HepG2 (cell line): ENCODE results near the gene TOLLIP. TPM values are rescaled to one million over a fixed set of nuclear protein-coding genes. Genes with fewer than 3 reads are reported as not detected.

Experiments
- AHDC1 ChIP-seq: sonication (generic); formaldehyde crosslinking; IDR thresholded peaks from 2 replicates; pipeline ENCODE4 v1.5.1; 2020; ENCODE audit warnings: mild to moderate bottlenecking, missing genetic modification reagents, borderline replicate concordance
- ATF7 ChIP-seq, 2 experiments: fragments of 450-650 bp in 1 of 2; sonication (generic) in 1 of 2; formaldehyde crosslinking in 1 of 2; IDR thresholded peaks; 2 replicates each; pipeline versions ENCODE4 v1.4.0 to v1.6.1; 2016 to 2020; ENCODE audit warnings: antibody characterized with exemption in 1 of 2, mild to moderate bottlenecking in 1 of 2, missing genetic modification reagents in 1 of 2
- EEA1 ChIP-seq: sonication (generic); formaldehyde crosslinking; IDR thresholded peaks from 2 replicates; pipeline ENCODE4 v1.5.1; 2020; ENCODE audit warnings: mild to moderate bottlenecking, missing genetic modification reagents, borderline replicate concordance
- FOXC1 ChIP-seq: sonication (generic); formaldehyde crosslinking; IDR thresholded peaks from 2 replicates; pipeline ENCODE4 v1.8.0; 2022; ENCODE audit warnings: mild to moderate bottlenecking, missing genetic modification reagents, borderline replicate concordance
- HHEX ChIP-seq: IDR thresholded peaks from 2 replicates; pipeline ENCODE4 v1.6.1; 2016; ENCODE audit warnings: control low read depth
- HNF4A ChIP-seq: sonication (generic); formaldehyde crosslinking; IDR thresholded peaks from 2 replicates; pipeline ENCODE4 v1.4.0; 2020; ENCODE audit warnings: missing genetic modification reagents
- HOXA5 ChIP-seq: sonication (generic); formaldehyde crosslinking; IDR thresholded peaks from 2 replicates; pipeline ENCODE4 v1.4.0; 2020; ENCODE audit warnings: missing genetic modification reagents
- KAT8 ChIP-seq: IDR thresholded peaks from 2 replicates; pipeline ENCODE4 v1.6.1; 2016; ENCODE audit warnings: missing genetic modification reagents, missing compliant biosample characterization
- MIER2 ChIP-seq: IDR thresholded peaks from 2 replicates; pipeline ENCODE4 v1.6.1; 2016; ENCODE audit warnings: missing biosample characterization, missing genetic modification reagents
- NFATC3 ChIP-seq: sonication (generic); formaldehyde crosslinking; IDR thresholded peaks from 2 replicates; pipeline ENCODE4 v1.5.1; 2020; ENCODE audit warnings: mild to moderate bottlenecking, missing genetic modification reagents
- NFIC ChIP-seq: IDR thresholded peaks from 2 replicates; pipeline ENCODE4 v1.6.1; 2012; ENCODE audit warnings: mild to moderate bottlenecking, low read length, inconsistent platforms
- POLR2AphosphoS5 ChIP-seq: IDR thresholded peaks from 2 replicates; pipeline ENCODE4 v1.6.1; 2012; ENCODE audit warnings: low read depth, low read length
- RARA ChIP-seq: IDR thresholded peaks from 2 replicates; pipeline ENCODE4 v1.6.1; 2016; ENCODE audit warnings: missing genetic modification reagents, missing compliant biosample characterization
- ZNF737 ChIP-seq: sonication (generic); formaldehyde crosslinking; IDR thresholded peaks from 2 replicates; pipeline ENCODE4 v1.5.0; 2020; ENCODE audit warnings: missing genetic modification reagents, mild to moderate bottlenecking, borderline replicate concordance
- ZNF772 ChIP-seq: sonication (generic); formaldehyde crosslinking; IDR thresholded peaks from 2 replicates; pipeline ENCODE4 v1.5.0; 2020; ENCODE audit warnings: mild to moderate bottlenecking, missing genetic modification reagents
- polyA plus RNA-seq, 8 experiments: library from polyadenylated mRNA; depleted of rRNA in 3 of 8; stranded (reverse) in 7 of 8; unstranded in 1 of 8; fragments of >200 nt; fragmentation: Illumina TruSeq in 4 of 8; extraction: Trizol in 4 of 8; gene quantifications; 2 replicates each; pipeline versions ENCODE4 v1.2.1 to v1.2.3, GENCODE V29; 2011 to 2016; ENCODE audit warnings: low read depth in 4 of 8, missing spikeins in 1 of 8, mixed read lengths in 1 of 8; ENCODE audit not compliant: insufficient read depth in 1 of 8
- total RNA-seq, 5 experiments: library from RNA; depleted of rRNA; stranded (reverse); fragments of >200 nt; fragmentation: Illumina TruSeq; extraction: Trizol; gene quantifications; 2 replicates each; pipeline ENCODE4 v1.2.3, GENCODE V29; 2016; ENCODE audit warnings: low read depth in 1 of 5
- TF ChIP-seq, protein P1 (sequence below): sonication (generic); formaldehyde crosslinking; IDR thresholded peaks from 2 replicates; pipeline ENCODE4 v1.4.0; 2020; ENCODE audit warnings: mild to moderate bottlenecking, missing genetic modification reagents

Gene TOLLIP
- total and polyA plus RNA-seq, 2 of the 13 experiments (the other 11 are each of a cell fraction or from before 2014, with no cell fraction given): 25.9 to 47.5 TPM

- TF ChIP-seq, protein P1, sequence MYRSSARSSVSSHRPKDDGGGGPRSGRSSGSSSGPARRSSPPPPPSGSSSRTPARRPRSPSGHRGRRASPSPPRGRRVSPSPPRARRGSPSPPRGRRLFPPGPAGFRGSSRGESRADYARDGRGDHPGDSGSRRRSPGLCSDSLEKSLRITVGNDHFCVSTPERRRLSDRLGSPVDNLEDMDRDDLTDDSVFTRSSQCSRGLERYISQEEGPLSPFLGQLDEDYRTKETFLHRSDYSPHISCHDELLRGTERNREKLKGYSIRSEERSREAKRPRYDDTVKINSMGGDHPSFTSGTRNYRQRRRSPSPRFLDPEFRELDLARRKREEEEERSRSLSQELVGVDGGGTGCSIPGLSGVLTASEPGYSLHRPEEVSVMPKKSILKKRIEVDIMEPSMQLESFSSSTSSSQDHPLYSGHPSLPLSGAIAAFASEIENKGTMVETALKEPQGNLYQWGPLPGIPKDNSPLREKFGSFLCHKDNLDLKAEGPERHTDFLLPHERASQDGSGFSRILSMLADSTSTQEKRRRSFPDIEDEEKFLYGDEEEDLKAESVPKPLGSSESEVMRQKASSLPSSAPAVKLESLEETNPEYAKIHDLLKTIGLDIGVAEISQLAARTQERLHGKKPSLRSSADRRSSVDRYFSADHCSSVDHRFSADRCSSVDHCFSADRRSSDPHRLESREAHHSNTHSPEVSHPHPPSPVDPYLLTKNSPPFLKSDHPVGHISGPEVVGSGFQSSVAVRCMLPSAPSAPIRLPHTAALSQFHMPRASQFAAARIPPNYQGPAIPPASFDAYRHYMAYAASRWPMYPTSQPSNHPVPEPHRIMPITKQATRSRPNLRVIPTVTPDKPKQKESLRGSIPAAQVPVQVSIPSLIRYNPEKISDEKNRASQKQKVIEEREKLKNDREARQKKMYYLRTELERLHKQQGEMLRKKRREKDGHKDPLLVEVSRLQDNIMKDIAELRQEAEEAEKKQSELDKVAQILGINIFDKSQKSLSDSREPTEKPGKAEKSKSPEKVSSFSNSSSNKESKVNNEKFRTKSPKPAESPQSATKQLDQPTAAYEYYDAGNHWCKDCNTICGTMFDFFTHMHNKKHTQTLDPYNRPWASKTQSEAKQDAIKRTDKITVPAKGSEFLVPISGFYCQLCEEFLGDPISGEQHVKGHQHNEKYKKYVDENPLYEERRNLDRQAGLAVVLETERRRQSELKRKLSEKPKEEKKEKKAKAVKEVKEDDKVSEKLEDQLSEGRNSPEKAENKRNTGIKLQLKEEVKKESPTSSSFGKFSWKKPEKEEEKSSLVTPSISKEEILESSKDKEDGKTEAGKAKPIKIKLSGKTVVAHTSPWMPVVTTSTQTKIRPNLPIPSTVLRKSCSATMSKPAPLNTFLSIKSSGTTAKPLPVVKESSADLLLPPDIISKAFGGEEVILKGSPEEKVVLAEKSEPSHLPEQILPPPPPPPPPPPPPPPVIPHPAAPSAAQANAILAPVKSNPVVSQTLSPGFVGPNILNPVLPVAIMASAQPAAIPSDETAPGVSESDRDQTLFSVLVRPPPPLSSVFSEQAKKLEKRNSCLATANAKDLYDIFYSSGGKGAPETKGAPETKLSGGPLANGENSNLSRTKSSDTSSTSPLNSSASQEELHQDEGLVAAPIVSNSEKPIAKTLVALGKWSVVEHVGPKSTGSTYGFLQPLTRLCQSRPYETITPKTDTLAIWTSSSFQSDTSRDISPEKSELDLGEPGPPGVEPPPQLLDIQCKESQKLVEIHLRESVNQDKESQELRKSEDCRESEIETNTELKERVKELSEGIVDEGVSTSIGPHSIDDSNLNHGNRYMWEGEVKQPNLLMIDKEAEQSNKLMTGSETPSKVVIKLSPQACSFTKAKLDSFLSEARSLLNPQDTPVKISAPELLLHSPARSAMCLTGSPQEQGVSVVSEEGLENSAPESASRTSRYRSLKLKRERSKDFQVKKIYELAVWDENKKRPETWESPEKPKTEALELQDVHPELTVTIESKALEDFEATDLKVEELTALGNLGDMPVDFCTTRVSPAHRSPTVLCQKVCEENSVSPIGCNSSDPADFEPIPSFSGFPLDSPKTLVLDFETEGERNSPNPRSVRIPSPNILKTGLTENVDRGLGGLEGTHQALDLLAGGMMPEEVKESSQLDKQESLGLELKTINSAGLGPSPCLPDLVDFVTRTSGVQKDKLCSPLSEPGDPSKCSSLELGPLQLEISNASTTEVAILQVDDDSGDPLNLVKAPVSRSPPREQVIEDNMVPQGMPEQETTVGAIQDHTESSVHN: peak; percentile 45; the same call in 1 of the 2 replicates
- TF ChIP-seq NFATC3 (CRISPR knock-in tag) (no peak), RARA (CRISPR knock-in tag) (peak; percentile 71; the same call in 1 of the 2 replicates), ZNF737 (CRISPR knock-in tag) (no peak), KAT8 (peak; percentile 79), HHEX (CRISPR knock-in tag) (no peak), FOXC1 (no peak; the same call in 1 of the 2 replicates), POLR2AphosphoS5 (no peak), EEA1 (no peak), AHDC1 (CRISPR knock-in tag) (no peak; the same call in 1 of the 2 replicates), ZNF772 (CRISPR knock-in tag) (no peak), HNF4A (CRISPR knock-in tag) (peak; percentile 77), MIER2 (CRISPR knock-in tag) (peak; percentile 75), NFIC (no peak), HOXA5 (CRISPR knock-in tag) (peak; percentile 61; the same call in 1 of the 2 replicates), ATF7 (IDR thresholded peaks at IDR 0.05) (peak; percentile 40), ATF7 (CRISPR knock-in tag; IDR thresholded peaks at IDR 0.05) (peak; percentile 81; the same call in 1 of the 2 replicates)
Observed at GRCh38 chr11:1298695-1299492, 10.5 kb downstream of the TOLLIP start (continued).
